Keratinocyte (primary cell): ENCODE measurements around the gene CDKL4.

Experiments
- EZH2 ChIP-seq: IDR thresholded peaks from one replicate; pipeline ENCODE4 v1.6.1; 2012; ENCODE audit warnings: inconsistent platforms, mild to moderate bottlenecking, low read length, moderate library complexity
- TF ChIP-seq, protein P1 (sequence below), 3 experiments: IDR thresholded peaks in 1 of 3; conservative IDR thresholded peaks in 1 of 3; optimal IDR thresholded peaks in 1 of 3; 2 replicates in 2 of 3; 3 replicates in 1 of 3; pipeline versions ENCODE3 to v1.5.1; 2011; ENCODE audit warnings: low read length in 3 of 3, mild to moderate bottlenecking in 3 of 3, moderate library complexity in 2 of 3, control low read depth in 1 of 3, inconsistent platforms in 1 of 3; ENCODE audit not compliant: insufficient read depth in 2 of 3; ENCODE audit errors: extremely low read depth in 1 of 3

DNA sequence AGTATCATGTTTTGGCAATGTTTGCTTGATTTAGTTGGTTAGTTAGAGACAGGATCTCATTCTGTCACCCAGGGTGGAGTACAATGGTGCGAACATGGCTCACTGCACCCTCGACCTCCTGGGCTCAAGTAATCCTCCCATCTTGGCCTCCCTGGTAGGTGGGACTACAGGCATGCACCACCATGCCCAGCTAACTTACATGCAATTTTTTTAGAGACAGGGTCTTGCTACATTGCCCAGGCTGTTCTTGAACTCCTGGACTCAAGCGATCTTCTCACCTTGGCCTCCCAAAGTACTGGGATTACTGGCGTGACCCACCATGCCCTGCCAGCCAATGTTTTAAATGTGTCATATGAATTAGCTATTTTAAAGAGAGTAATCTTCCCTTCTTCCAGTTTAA is 16.3 kb upstream of the CDKL4 start:
- TF ChIP-seq, protein P1, sequence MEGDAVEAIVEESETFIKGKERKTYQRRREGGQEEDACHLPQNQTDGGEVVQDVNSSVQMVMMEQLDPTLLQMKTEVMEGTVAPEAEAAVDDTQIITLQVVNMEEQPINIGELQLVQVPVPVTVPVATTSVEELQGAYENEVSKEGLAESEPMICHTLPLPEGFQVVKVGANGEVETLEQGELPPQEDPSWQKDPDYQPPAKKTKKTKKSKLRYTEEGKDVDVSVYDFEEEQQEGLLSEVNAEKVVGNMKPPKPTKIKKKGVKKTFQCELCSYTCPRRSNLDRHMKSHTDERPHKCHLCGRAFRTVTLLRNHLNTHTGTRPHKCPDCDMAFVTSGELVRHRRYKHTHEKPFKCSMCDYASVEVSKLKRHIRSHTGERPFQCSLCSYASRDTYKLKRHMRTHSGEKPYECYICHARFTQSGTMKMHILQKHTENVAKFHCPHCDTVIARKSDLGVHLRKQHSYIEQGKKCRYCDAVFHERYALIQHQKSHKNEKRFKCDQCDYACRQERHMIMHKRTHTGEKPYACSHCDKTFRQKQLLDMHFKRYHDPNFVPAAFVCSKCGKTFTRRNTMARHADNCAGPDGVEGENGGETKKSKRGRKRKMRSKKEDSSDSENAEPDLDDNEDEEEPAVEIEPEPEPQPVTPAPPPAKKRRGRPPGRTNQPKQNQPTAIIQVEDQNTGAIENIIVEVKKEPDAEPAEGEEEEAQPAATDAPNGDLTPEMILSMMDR (optimal IDR thresholded peaks at IDR 0.05 in 1 of 3, IDR thresholded peaks at IDR 0.05 in 1 of 3, conservative IDR thresholded peaks at IDR 0.05 in 1 of 3; ENCODE audit: extremely low read depth in 1 of 3, insufficient read depth in 2 of 3, low read length in 3 of 3), result no peak
- no peak for TF ChIP-seq EZH2
